ENCODE measurements around the gene GKAP1. TPM values are rescaled to one million over a fixed set of nuclear protein-coding genes. Genes with fewer than 3 reads are reported as not detected.

Gene GKAP1
- total RNA-seq, 1 experiment from 2014 or later = 6.1 TPM

DNA sequence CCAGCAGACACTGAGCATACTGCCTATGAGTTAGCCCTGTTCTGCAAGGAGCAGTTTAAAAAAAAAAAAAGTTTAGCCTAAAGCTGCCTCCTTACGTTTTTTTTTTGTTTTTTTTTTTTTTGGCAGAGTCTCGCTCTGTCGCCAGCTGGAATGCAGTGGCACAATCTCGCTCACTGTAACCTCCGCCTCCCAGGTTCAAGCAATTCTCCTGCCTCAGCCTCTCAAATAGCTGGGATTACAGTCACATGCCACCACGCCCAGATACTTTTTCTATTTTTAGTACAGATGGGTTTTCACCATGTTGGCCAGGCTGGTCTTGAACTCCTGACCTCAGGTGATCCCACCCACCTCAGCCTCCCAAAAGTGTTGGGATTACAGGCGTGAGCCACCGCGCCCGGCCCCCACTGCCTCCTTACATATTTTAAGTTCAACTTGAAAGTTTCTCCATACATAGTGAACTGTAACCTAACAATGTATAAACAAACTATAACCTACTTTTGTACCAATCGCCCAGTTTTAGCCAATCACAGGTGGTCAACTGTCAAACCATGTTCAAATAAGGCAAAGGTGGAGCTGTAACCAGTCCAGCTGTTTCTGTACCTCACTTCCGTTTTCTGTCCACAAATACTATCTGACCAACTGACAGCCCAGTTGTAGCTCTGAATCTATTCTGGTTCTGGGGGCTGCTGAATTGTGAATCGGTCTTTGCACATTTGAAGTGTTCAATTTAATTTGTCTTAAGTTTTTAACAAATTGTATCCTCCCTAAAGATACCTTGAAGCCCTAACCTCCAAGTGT is 17.1 kb downstream of the GKAP1 start (continued):
- no peak for TF ChIP-seq ZNF317 (CRISPR knock-in tag; IDR thresholded peaks at IDR 0.05; ENCODE audit: borderline replicate concordance, low read depth)
- TF ChIP-seq, protein P1, sequence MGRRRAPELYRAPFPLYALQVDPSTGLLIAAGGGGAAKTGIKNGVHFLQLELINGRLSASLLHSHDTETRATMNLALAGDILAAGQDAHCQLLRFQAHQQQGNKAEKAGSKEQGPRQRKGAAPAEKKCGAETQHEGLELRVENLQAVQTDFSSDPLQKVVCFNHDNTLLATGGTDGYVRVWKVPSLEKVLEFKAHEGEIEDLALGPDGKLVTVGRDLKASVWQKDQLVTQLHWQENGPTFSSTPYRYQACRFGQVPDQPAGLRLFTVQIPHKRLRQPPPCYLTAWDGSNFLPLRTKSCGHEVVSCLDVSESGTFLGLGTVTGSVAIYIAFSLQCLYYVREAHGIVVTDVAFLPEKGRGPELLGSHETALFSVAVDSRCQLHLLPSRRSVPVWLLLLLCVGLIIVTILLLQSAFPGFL (CRISPR knock-in tag; IDR thresholded peaks at IDR 0.05; ENCODE audit: borderline replicate concordance) = no peak
- TF ChIP-seq, protein P2, sequence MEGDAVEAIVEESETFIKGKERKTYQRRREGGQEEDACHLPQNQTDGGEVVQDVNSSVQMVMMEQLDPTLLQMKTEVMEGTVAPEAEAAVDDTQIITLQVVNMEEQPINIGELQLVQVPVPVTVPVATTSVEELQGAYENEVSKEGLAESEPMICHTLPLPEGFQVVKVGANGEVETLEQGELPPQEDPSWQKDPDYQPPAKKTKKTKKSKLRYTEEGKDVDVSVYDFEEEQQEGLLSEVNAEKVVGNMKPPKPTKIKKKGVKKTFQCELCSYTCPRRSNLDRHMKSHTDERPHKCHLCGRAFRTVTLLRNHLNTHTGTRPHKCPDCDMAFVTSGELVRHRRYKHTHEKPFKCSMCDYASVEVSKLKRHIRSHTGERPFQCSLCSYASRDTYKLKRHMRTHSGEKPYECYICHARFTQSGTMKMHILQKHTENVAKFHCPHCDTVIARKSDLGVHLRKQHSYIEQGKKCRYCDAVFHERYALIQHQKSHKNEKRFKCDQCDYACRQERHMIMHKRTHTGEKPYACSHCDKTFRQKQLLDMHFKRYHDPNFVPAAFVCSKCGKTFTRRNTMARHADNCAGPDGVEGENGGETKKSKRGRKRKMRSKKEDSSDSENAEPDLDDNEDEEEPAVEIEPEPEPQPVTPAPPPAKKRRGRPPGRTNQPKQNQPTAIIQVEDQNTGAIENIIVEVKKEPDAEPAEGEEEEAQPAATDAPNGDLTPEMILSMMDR (IDR thresholded peaks at IDR 0.05) = no peak
- TF ChIP-seq FOXK1 (CRISPR knock-in tag; IDR thresholded peaks at IDR 0.05) = no peak
- no peak for TF ChIP-seq NFATC4 (CRISPR knock-in tag; IDR thresholded peaks at IDR 0.05)
- no peak for TF ChIP-seq PRRX2 (CRISPR knock-in tag; IDR thresholded peaks at IDR 0.05)

DNA sequence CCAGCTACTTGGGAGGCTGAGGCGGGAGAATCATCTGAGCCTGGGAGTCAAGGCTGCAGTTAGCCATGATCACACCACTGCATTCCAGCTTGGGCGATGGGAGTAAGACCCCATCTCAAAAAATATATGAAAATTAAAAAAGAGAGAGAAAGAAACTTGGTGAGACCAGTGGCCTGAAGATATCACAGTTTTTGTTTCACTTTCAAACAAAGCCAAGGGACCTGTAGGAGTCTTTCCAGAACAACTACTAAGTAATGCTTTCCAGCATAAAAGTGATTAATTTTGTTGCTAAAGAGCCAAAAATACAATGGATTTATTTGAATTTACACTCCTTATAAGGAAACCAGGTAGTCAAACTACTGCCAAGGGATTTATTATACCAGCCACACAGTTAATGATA is 23.5 kb downstream of the GKAP1 start:
- POLR2A ChIA-PET = no interaction called here
- TF ChIP-seq NR1H2 (CRISPR knock-in tag; IDR thresholded peaks at IDR 0.05) = no peak
- Mint-ChIP-seq H3K4me3 (no peak overlapping the region), H3K27ac (no peak overlapping the region), H3K27me3 (ENCODE audit: low read depth) (no peaks in the 10 kb centered on the region), H3K9me3 (no peaks in the 10 kb centered on the region), H3K36me3 (peaks cover 9% of the 10 kb centered on the region; the same call in 1 of the 2 replicates), H3K4me1 (no peaks in the 10 kb centered on the region)
- ATAC-seq = no peak
- DNase-seq (ENCODE audit: low spot score) = no peak
- CTCF ChIA-PET = no interaction called here

DNA sequence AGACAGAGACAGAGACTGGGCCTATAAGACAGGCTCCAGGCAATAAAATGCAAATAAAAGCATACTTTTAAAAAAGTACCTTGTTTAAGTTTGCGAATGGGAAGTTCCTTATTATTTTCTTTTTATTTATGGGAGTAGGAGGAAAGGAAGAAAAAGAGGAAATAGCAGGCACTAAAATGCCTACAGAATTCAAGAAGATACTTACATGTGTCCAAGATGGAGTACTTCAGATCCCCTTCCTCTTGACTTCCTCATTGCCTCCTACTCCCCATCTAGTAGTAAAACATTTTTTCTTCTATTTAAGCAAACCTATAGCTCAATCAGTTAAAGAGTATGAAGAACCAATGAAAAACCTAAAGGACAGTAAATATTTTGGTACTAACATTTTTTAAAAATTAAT is 24.8 kb downstream of the GKAP1 start:
- no peak overlapping the region for H3K27ac Mint-ChIP-seq
- POLR2A ChIA-PET = no interaction called here
- H3K36me3 Mint-ChIP-seq = peaks cover 3% of the 10 kb centered on the region; the same call in 1 of the 2 replicates
- H3K9me3 Mint-ChIP-seq = no peaks in the 10 kb centered on the region
- no peak for ATAC-seq
- H3K4me1 Mint-ChIP-seq = no peaks in the 10 kb centered on the region
- TF ChIP-seq NFYB (CRISPR knock-in tag; conservative IDR thresholded peaks at IDR 0.05; ENCODE audit: low read depth) = no peak
- TF ChIP-seq TEAD1 (CRISPR knock-in tag; IDR thresholded peaks at IDR 0.05) = no peak
- TF ChIP-seq OVOL2 (CRISPR knock-in tag; IDR thresholded peaks at IDR 0.05; ENCODE audit: borderline replicate concordance) = no peak
- no peak for TF ChIP-seq ZNF121 (CRISPR knock-in tag; IDR thresholded peaks at IDR 0.05)
- TF ChIP-seq ESRRA (CRISPR knock-in tag; IDR thresholded peaks at IDR 0.05; ENCODE audit: borderline replicate concordance) = no peak
- TF ChIP-seq ZNF219 (CRISPR knock-in tag; IDR thresholded peaks at IDR 0.05; ENCODE audit: borderline replicate concordance) = no peak
- TF ChIP-seq IRF2 (CRISPR knock-in tag; IDR thresholded peaks at IDR 0.05; ENCODE audit: borderline replicate concordance, low read depth) = no peak
- CTCF ChIA-PET = no interaction called here
- H3K4me3 Mint-ChIP-seq = no peak overlapping the region
- DNase-seq (ENCODE audit: low spot score) = no peak
- H3K27me3 Mint-ChIP-seq (ENCODE audit: low read depth) = no peaks in the 10 kb centered on the region

DNA sequence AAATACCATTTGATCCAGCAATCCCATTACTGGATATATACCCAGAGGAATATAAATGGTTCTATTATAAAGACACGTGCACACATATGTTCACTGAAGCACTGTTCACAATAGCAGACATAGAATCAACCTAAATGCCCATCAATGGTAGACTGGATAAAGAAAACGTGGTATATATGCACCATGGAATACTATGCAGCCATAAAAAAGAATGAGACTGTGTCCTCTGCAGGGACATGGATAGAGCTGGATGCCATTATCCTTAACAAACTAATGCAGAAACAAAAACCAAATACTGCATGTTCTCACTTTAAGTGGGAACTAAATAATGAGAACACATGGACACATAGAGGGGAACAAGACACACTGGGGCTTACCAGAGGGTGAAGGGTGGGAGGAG is 39.4 kb downstream of the GKAP1 start:
- H3K36me3 Mint-ChIP-seq = 0 out of 2 replicates have a peak, but pooled peaks cover 3% of the 10 kb centered on the region
- H3K9me3 Mint-ChIP-seq = peaks cover 4% of the 10 kb centered on the region
- ChIA-PET CTCF (no interaction called here), POLR2A (no interaction called here)
- no peak overlapping the region for H3K27ac Mint-ChIP-seq
- H3K4me1 Mint-ChIP-seq = no peaks in the 10 kb centered on the region
- no peak overlapping the region for H3K4me3 Mint-ChIP-seq
- H3K27me3 Mint-ChIP-seq (ENCODE audit: low read depth) = no peaks in the 10 kb centered on the region
- ATAC-seq (no peak), DNase-seq (ENCODE audit: low spot score) (no peak)
- TF ChIP-seq, protein P3, sequence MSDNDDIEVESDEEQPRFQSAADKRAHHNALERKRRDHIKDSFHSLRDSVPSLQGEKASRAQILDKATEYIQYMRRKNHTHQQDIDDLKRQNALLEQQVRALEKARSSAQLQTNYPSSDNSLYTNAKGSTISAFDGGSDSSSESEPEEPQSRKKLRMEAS (CRISPR knock-in tag; IDR thresholded peaks at IDR 0.05) = no peak

DNA sequence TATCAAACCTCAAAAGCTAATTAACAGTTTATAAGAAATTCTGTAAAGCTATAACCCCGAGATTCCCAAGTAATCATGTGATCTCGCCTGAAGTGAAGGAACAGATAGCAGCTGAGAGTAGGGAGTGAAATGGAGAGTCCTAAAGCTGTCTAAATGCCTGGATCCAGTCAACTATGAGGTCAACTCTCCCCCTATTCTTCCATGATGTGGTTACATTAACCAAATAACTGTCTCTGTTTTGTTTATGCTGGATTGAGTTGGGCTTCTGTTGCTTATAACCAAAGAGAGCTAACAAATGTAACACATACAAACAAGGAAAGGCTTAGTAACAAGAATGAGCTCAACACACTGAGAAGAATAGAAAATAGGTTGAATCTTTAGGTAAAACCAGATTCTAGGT is 41.6 kb downstream of the GKAP1 start:
- Mint-ChIP-seq H3K4me1 (no peaks in the 10 kb centered on the region), H3K4me3 (no peak overlapping the region), H3K27me3 (ENCODE audit: low read depth) (no peaks in the 10 kb centered on the region), H3K9me3 (peaks cover 4% of the 10 kb centered on the region), H3K36me3 (0 out of 2 replicates have a peak, but pooled peaks cover 3% of the 10 kb centered on the region), H3K27ac (no peak overlapping the region)
- ChIA-PET CTCF (no interaction called here), POLR2A (interaction anchor here (0.6 kb wide), 1 partner anchor 343 kb away, joined by 3 read pairs; no protein-coding TSS in a partner anchor)
- no peak for ATAC-seq
- no peak for DNase-seq (ENCODE audit: low spot score)
- TF ChIP-seq SMAD4 (CRISPR knock-in tag; IDR thresholded peaks at IDR 0.05) = no peak
- TF ChIP-seq CREB1 (CRISPR knock-in tag; IDR thresholded peaks at IDR 0.05) = no peak
- no peak for TF ChIP-seq ZNF263 (CRISPR knock-in tag; IDR thresholded peaks at IDR 0.05; ENCODE audit: low read depth)
- no peak for TF ChIP-seq MXD4 (CRISPR knock-in tag; IDR thresholded peaks at IDR 0.05; ENCODE audit: borderline replicate concordance)
- TF ChIP-seq TEAD1 (CRISPR knock-in tag; IDR thresholded peaks at IDR 0.05) = no peak
- no peak for TF ChIP-seq ZNF138 (CRISPR knock-in tag; conservative IDR thresholded peaks at IDR 0.05)
- TF ChIP-seq, protein P4, sequence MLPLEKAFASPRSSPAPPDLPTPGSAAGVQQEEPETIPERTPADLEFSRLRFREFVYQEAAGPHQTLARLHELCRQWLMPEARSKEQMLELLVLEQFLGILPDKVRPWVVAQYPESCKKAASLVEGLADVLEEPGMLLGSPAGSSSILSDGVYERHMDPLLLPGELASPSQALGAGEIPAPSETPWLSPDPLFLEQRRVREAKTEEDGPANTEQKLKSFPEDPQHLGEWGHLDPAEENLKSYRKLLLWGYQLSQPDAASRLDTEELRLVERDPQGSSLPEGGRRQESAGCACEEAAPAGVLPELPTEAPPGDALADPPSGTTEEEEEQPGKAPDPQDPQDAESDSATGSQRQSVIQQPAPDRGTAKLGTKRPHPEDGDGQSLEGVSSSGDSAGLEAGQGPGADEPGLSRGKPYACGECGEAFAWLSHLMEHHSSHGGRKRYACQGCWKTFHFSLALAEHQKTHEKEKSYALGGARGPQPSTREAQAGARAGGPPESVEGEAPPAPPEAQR (CRISPR knock-in tag; IDR thresholded peaks at IDR 0.05) = no peak
- no peak for TF ChIP-seq ATF1 (CRISPR knock-in tag; IDR thresholded peaks at IDR 0.05)
- no peak for TF ChIP-seq RELA (CRISPR knock-in tag; IDR thresholded peaks at IDR 0.05; ENCODE audit: borderline replicate concordance)
- no peak for TF ChIP-seq NR1H2 (CRISPR knock-in tag; IDR thresholded peaks at IDR 0.05)

Data from WTC11 (cell line).